IMR-90 (cell line): ENCODE measurements around the gene RNASE12. TPM values are rescaled to one million over a fixed set of nuclear protein-coding genes. Genes with fewer than 3 reads are reported as not detected.

Experiments
- ATAC-seq: fragments of 200-7000 bp; cut with Tn5 transposase; 2 replicates; pipeline ENCODE4 v1.9.1; 2020; ENCODE audit warnings: low read depth, mild to moderate bottlenecking, moderate library complexity
- BruUV-seq: library from RNA; stranded (reverse); fragments of 400-500 nt; replicated peaks from 2 replicates; lab custom pipeline; 2021; lab: Mats Ljungman, UMichigan
- CTCF ChIA-PET: fragments of 300-600 bp; formaldehyde crosslinking; extraction: SDS; loops from one replicate; lab custom pipeline; 2021; ENCODE audit warnings: antibody characterized with exemption; lab: Yijun Ruan, JAX
- POLR2A ChIA-PET: fragments of 300-600 bp; sonication (Branson Sonifier 250); formaldehyde crosslinking; loops from one replicate; lab custom pipeline; 2022; ENCODE audit warnings: antibody characterized with exemption; ENCODE audit not compliant: unreplicated experiment; lab: Charles Lee
- DNase-seq: peaks from one replicate; pipeline ENCODE4 v3.0.0; 2013
- H2AFZ ChIP-seq: replicated peaks from 2 replicates; pipeline ENCODE3; 2013; ENCODE audit warnings: low read length, mild to moderate bottlenecking; ENCODE audit not compliant: poor library complexity
- H2AK5ac ChIP-seq: 2 replicates; pipeline ENCODE4 v1.6.1; 2013; ENCODE audit warnings: low read depth, low read length, inconsistent platforms
- H2AK9ac ChIP-seq: replicated peaks from 2 replicates; pipeline ENCODE3; 2013; ENCODE audit warnings: mild to moderate bottlenecking, low read depth, low read length, moderate library complexity; ENCODE audit not compliant: poor library complexity
- H2BK120ac ChIP-seq: 2 replicates; pipeline ENCODE4 v1.6.1; 2013; ENCODE audit warnings: low read depth, low read length, inconsistent platforms
- H2BK15ac ChIP-seq: 3 replicates; pipeline ENCODE4 v1.6.1; 2013; ENCODE audit warnings: low read depth, low read length, inconsistent platforms
- H2BK20ac ChIP-seq: 2 replicates; pipeline ENCODE4 v1.6.1; 2013; ENCODE audit warnings: low read depth, mild to moderate bottlenecking, inconsistent platforms, low read length, moderate library complexity
- H2BK5ac ChIP-seq: 2 replicates; pipeline ENCODE4 v1.6.1; 2013; ENCODE audit warnings: mild to moderate bottlenecking, low read depth, low read length, inconsistent platforms; ENCODE audit not compliant: poor library complexity, severe bottlenecking
- H3K14ac ChIP-seq: replicated peaks from 2 replicates; pipeline ENCODE4 v1.6.1; 2013; ENCODE audit warnings: low read depth, low read length, inconsistent platforms
- H3K18ac ChIP-seq: 2 replicates; pipeline ENCODE4 v1.6.1; 2013; ENCODE audit warnings: low read depth, low read length, control low read depth
- H3K23ac ChIP-seq: 2 replicates; pipeline ENCODE4 v1.6.1; 2013; ENCODE audit warnings: low read depth, low read length, inconsistent platforms
- H3K27ac ChIP-seq: 2 replicates; pipeline ENCODE4 v1.5.1; 2013; ENCODE audit warnings: mild to moderate bottlenecking, control low read depth, low read length; ENCODE audit not compliant: insufficient read depth
- H3K27me3 ChIP-seq: 2 replicates; pipeline ENCODE4 v1.6.1; 2013; ENCODE audit warnings: low read length; ENCODE audit not compliant: control insufficient read depth, insufficient read depth
- H3K36me3 ChIP-seq: 2 replicates; pipeline ENCODE4 v1.6.1; 2013; ENCODE audit warnings: low read length, mixed read lengths; ENCODE audit not compliant: control insufficient read depth, insufficient read depth
- H3K4ac ChIP-seq: 2 replicates; pipeline ENCODE4 v1.6.1; 2013; ENCODE audit warnings: low read depth, low read length, inconsistent platforms
- H3K4me1 ChIP-seq: 2 replicates; pipeline ENCODE4 v1.6.1; 2013; ENCODE audit warnings: low read length, mixed read lengths; ENCODE audit not compliant: control insufficient read depth, insufficient read depth
- H3K4me2 ChIP-seq: 2 replicates; pipeline ENCODE4 v1.6.1; 2013; ENCODE audit warnings: low read depth, mild to moderate bottlenecking, control low read depth, low read length, moderate library complexity
- H3K4me3 ChIP-seq: 2 replicates; pipeline ENCODE4 v1.5.1; 2013; ENCODE audit warnings: low read depth, mild to moderate bottlenecking, control low read depth, low read length, moderate library complexity; ENCODE audit not compliant: insufficient read depth
- H3K56ac ChIP-seq: 2 replicates; pipeline ENCODE4 v1.6.1; 2013; ENCODE audit warnings: low read length, inconsistent platforms; ENCODE audit not compliant: insufficient read depth; ENCODE audit errors: extremely low read depth
- H3K79me1 ChIP-seq, 2 experiments: 2 replicates each; pipeline ENCODE4 v1.6.1; 2013; ENCODE audit warnings: low read length in 2 of 2, inconsistent platforms in 1 of 2, low read depth in 1 of 2
- H3K9ac ChIP-seq: 2 replicates; pipeline ENCODE4 v1.6.1; 2013; ENCODE audit warnings: low read depth, low read length, control low read depth
- H3K9me1 ChIP-seq: 2 replicates; pipeline ENCODE4 v1.6.1; 2013; ENCODE audit warnings: low read length, inconsistent platforms; ENCODE audit not compliant: insufficient read depth
- H3K9me3 ChIP-seq: 2 replicates; pipeline ENCODE4 v1.6.1; 2013; ENCODE audit warnings: low read length; ENCODE audit not compliant: control insufficient read depth, insufficient read depth
- H4K20me1 ChIP-seq: 2 replicates; pipeline ENCODE4 v1.6.1; 2013; ENCODE audit warnings: low read length, inconsistent platforms; ENCODE audit not compliant: insufficient read depth
- H4K5ac ChIP-seq: 2 replicates; pipeline ENCODE4 v1.6.1; 2013; ENCODE audit warnings: mild to moderate bottlenecking, low read depth, low read length, control low read depth
- H4K8ac ChIP-seq, 2 experiments: 2 replicates each; pipeline ENCODE4 v1.6.1; 2013; ENCODE audit warnings: low read depth in 2 of 2, low read length in 2 of 2, control low read depth in 1 of 2, inconsistent platforms in 1 of 2
- H4K91ac ChIP-seq: 2 replicates; pipeline ENCODE4 v1.6.1; 2013; ENCODE audit warnings: low read depth, low read length, inconsistent platforms; ENCODE audit not compliant: insufficient read depth
- CEBPB ChIP-seq: IDR thresholded peaks from 2 replicates; pipeline ENCODE4 v1.6.1; 2012; ENCODE audit warnings: low read depth, low read length, improper control_type of control experiment
- USF2 ChIP-seq: fragments of 150-350 bp; IDR thresholded peaks from 2 replicates; pipeline ENCODE4 v1.6.1; 2017; ENCODE audit warnings: mild to moderate bottlenecking, antibody characterized with exemption, low read length, low read depth
- WGBS, 2 experiments: methylation state at CpG; one replicate each; pipeline versions ENCODE4 v1.1.5 to v1.1.7; 2013; ENCODE audit warnings: missing lambda C conversion rate in 2 of 2; ENCODE audit not compliant: insufficient read length in 1 of 2; ENCODE audit errors: extremely low coverage in 2 of 2; 5-methylcytosine and 5-hydroxymethylcytosine counted together
- dilution Hi-C: fragments of 300-500 bp; cut with HindIII; formaldehyde crosslinking; loops from one replicate; pipeline ENCODE4 v1.14.3; 2018; ENCODE audit warnings: low sequenced_read_pairs; ENCODE audit not compliant: unreplicated experiment
- in situ Hi-C: fragments of 300-500 bp; cut with MboI; formaldehyde crosslinking; loops from 3 replicates; pipeline ENCODE4 v1.14.3; 2019; ENCODE audit warnings: low sequenced_read_pairs, inconsistent platforms, mixed read lengths
- intact Hi-C: fragments of 100-400 bp; cut with micrococcal nuclease; formaldehyde crosslinking; loops from 2 replicates; pipeline ENCODE4 v1.10.0; 2022
- polyA plus RNA-seq, 3 experiments: library from polyadenylated mRNA; depleted of rRNA; stranded (reverse); fragments of >200 nt; gene quantifications; 2 replicates each; pipeline ENCODE4 v1.2.3, GENCODE V29; 2012; ENCODE audit warnings: low replicate concordance in 1 of 3
- total RNA-seq: library from RNA; depleted of rRNA; stranded (reverse); fragments of >200 nt; gene quantifications from 2 replicates; pipeline ENCODE4 v1.2.3, GENCODE V29; 2012

Gene RNASE12
- total and polyA plus RNA-seq, 2 of the 4 experiments (the other 2 are of a cell fraction): not detected

- Histone ChIP-seq H3K9me1 (no peaks in the 10 kb centered on the region), H2AK9ac (no peak overlapping the region), H4K20me1 (peaks cover 4% of the 10 kb centered on the region; the same call in 1 of the 2 replicates), H3K14ac (no peak overlapping the region), H3K9ac (no peak overlapping the region; the same call in 1 of the 2 replicates), H2AK5ac (no peak overlapping the region), H2BK15ac (no peak overlapping the region), H4K91ac (no peak overlapping the region), H3K4ac (no peak overlapping the region), H4K5ac (no peak overlapping the region), H3K18ac (no peak overlapping the region), H3K4me2 (peak overlapping the region; percentile 99), H3K27ac (no peak overlapping the region), H4K8ac (no peak overlapping the region), H2BK20ac (no peak overlapping the region), H3K79me1 (no peaks in the 10 kb centered on the region), H2AFZ (peak overlapping the region; percentile 70), H3K4me3 (peak overlapping the region; percentile 81), H3K9me3 (no peaks in the 10 kb centered on the region), H3K36me3 (no peaks in the 10 kb centered on the region), H2BK5ac (no peak overlapping the region), H3K23ac (no peak overlapping the region), H3K4me1 (peaks cover 4% of the 10 kb centered on the region; the same call in 1 of the 2 replicates), H3K56ac (no peak overlapping the region), H2BK120ac (no peak overlapping the region), H3K27me3 (peaks cover 12% of the 10 kb centered on the region)
- in situ Hi-C loops (no loop called here), dilution Hi-C loops (no loop called here), intact Hi-C loops (loop anchor here (1.0 kb wide), 1 partner anchor 11 kb away; no protein-coding TSS in a partner anchor)
- no TSS peak for BruUV-seq
- ChIA-PET POLR2A (no interaction called here), CTCF (no interaction called here)
- WGBS, 2 experiments: 3% methylated on average over 6 of the region's 22 CpGs; no CpG with 5 or more reads in 1 of the 2 experiments
- ATAC-seq: peak; percentile 50
- TF ChIP-seq USF2: no peak
- peak; percentile 84 for TF ChIP-seq CEBPB
- DNase-seq: peak; percentile 60
Measured at GRCh38 chr14:20624495-20625070, 33.4 kb upstream of the RNASE12 start.
